Activated naive CD8-positive, alpha-beta T cell (primary cell): ENCODE data around the gene KCTD11.
"Not testable (repeated sequence)": the region's sequence is repeated elsewhere in the genome, so short reads cannot be mapped to it uniquely, and the experiment has no call there.

Experiments
- H3K27ac Mint-ChIP-seq: one replicate; pipeline ENCODE4 v1.8.0; 2021; ENCODE audit warnings: mixed read lengths
- H3K27me3 Mint-ChIP-seq: one replicate; pipeline ENCODE4 v1.8.0; 2021; ENCODE audit warnings: mixed read lengths
- H3K36me3 Mint-ChIP-seq: one replicate; pipeline ENCODE4 v1.8.0; 2021; ENCODE audit warnings: mixed read lengths
- H3K4me1 Mint-ChIP-seq: one replicate; pipeline ENCODE4 v1.8.0; 2021; ENCODE audit warnings: low read depth, mixed read lengths
- H3K4me3 Mint-ChIP-seq: one replicate; pipeline ENCODE4 v1.8.0; 2021; ENCODE audit warnings: mild to moderate bottlenecking, mixed read lengths
- H3K9me3 Mint-ChIP-seq: one replicate; pipeline ENCODE4 v1.8.0; 2021; ENCODE audit warnings: low read depth, mixed read lengths

Gene KCTD11

GRCh38 chr17:7329997-7330637 lies 21.8 kb upstream of the KCTD11 start:
- Mint-ChIP-seq H3K4me1 (peaks cover 48% of the 10 kb centered on the region), H3K27ac (peak overlapping the region; percentile 96), H3K36me3 (peaks cover 2% of the 10 kb centered on the region), H3K4me3 (peak overlapping the region; percentile 94), H3K27me3 (no peaks in the 10 kb centered on the region), H3K9me3 (no peaks in the 10 kb centered on the region)

DNA sequence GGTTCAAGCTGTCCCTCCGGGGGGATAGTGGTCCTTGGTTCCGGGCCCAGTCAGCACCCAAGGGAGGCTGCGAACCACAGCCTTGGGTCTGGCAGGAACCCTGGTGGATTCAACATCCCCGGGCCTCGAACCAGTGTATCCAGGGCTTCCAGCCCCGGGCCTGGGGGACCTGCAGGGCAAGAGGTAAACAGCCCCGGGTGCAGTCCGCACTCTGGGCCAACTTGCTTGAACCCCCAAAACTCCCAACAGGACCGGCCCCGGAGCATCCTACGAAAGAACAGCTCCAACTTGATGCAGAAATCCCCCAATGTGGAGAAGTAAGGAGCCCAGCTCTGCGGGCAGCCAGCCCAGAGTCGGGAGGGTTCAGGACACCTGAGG lies 21.3 kb upstream of the KCTD11 start:
- Mint-ChIP-seq H3K4me1 (peaks cover 54% of the 10 kb centered on the region), H3K36me3 (peaks cover 2% of the 10 kb centered on the region), H3K27ac (peak overlapping the region; percentile 96), H3K4me3 (peak overlapping the region; percentile 94), H3K9me3 (no peaks in the 10 kb centered on the region), H3K27me3 (no peaks in the 10 kb centered on the region)

GRCh38 chr17:7332111-7332510 lies 19.9 kb upstream of the KCTD11 start:
- no peaks in the 10 kb centered on the region for H3K9me3 Mint-ChIP-seq

DNA sequence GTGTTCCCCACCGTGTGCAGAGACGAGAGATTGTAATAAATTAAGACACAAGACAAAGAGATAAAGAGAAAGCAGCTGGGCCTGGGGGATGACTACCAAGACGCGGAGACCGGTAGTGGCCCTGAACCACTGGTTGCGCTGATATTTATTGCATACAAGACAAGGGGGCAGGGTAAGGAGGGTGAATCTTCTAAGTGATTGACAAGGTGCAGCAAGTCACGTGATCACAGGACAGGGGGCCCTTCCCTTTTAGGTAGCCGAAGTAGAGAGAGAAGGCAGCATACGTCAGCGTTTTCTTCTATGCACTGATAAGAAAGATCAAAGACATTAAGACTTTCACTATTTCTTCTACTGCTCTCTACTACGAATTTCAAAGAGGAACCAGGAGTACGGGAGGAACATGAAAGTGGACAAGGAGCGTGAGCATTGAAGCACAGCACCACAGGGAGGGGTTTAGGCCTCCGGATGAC lies 19.3 kb upstream of the KCTD11 start:
- Mint-ChIP-seq H3K27ac (peak overlapping the region; percentile 86), H3K4me1 (peaks cover 66% of the 10 kb centered on the region), H3K4me3 (peak overlapping the region; percentile 68)
- H3K9me3 Mint-ChIP-seq, H3K36me3 Mint-ChIP-seq, H3K27me3 Mint-ChIP-seq: not testable (repeated sequence)

More at GRCh38 chr17:7332111-7332510, 19.9 kb upstream of the KCTD11 start:
- Mint-ChIP-seq H3K27ac (peak overlapping the region; percentile 86), H3K4me3 (peak overlapping the region; percentile 68), H3K36me3 (peaks cover 2% of the 10 kb centered on the region), H3K27me3 (no peaks in the 10 kb centered on the region), H3K4me1 (peaks cover 63% of the 10 kb centered on the region)

GRCh38 chr17:7334938-7335538 lies 16.9 kb upstream of the KCTD11 start:
- peak overlapping the region; percentile 92 for H3K4me3 Mint-ChIP-seq
- no peaks in the 10 kb centered on the region for H3K27me3 Mint-ChIP-seq
- peaks cover 58% of the 10 kb centered on the region for H3K4me1 Mint-ChIP-seq
- H3K36me3 Mint-ChIP-seq, result peaks cover 3% of the 10 kb centered on the region
- peak overlapping the region; percentile 96 for H3K27ac Mint-ChIP-seq
- H3K9me3 Mint-ChIP-seq, result no peaks in the 10 kb centered on the region

DNA sequence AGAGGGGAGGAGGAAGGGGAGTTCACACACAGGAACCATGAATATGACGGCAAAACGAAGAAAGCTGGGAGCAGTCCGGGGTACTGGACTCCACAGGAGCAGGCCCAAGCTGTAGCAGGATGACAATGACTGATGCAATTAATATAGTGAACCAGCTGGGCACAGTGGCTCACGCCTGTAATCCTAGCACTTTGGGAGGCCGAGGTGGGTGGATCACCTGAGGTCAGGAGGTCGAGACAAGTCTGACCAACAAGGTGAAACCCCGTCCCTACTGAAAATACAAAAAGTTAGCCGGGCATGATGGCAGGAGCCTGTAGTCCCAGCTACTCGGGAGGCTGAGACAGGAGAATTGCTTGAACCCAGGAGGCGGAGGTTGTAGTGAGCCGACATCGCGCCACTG lies 16.2 kb upstream of the KCTD11 start:
- H3K4me3 Mint-ChIP-seq, result peak overlapping the region; percentile 92
- H3K4me1 Mint-ChIP-seq, result peaks cover 56% of the 10 kb centered on the region
- H3K36me3 Mint-ChIP-seq, H3K27me3 Mint-ChIP-seq, H3K9me3 Mint-ChIP-seq: not testable (repeated sequence)
- peak overlapping the region; percentile 96 for H3K27ac Mint-ChIP-seq

GRCh38 chr17:7336240-7337175 lies 15.5 kb upstream of the KCTD11 start, which contains the start of gene ACAP1:
ACAP1 (plus strand) TSS chr17:7336529; CDS start chr17:7336735, 206 bp downstream.
- Mint-ChIP-seq H3K4me3 (peak within 1 kb of the TSS; percentile 92), H3K27ac (peak within 1 kb of the TSS; percentile 96), H3K36me3 (peaks cover 5% of the 10 kb centered on the region), H3K27me3 (no peaks in the 10 kb centered on the region), H3K9me3 (no peaks in the 10 kb centered on the region), H3K4me1 (peaks cover 57% of the 10 kb centered on the region)

- Mint-ChIP-seq H3K4me3 (peak overlapping the region; percentile 92), H3K27ac (peak overlapping the region; percentile 96), H3K4me1 (peaks cover 52% of the 10 kb centered on the region)
- not testable (repeated sequence) for H3K9me3 Mint-ChIP-seq, H3K36me3 Mint-ChIP-seq, H3K27me3 Mint-ChIP-seq
These were observed 14.4 kb upstream of the KCTD11 start for GRCh38 chr17:7337600-7337999.

GRCh38 chr17:7340179-7340578 lies 11.8 kb upstream of the KCTD11 start:
- H3K9me3 Mint-ChIP-seq, result no peaks in the 10 kb centered on the region
- H3K36me3 Mint-ChIP-seq, result peaks cover 6% of the 10 kb centered on the region
- peaks cover 40% of the 10 kb centered on the region for H3K4me1 Mint-ChIP-seq
- H3K27me3 Mint-ChIP-seq, result no peaks in the 10 kb centered on the region
- H3K27ac Mint-ChIP-seq, result peak overlapping the region; percentile 58
- no peak overlapping the region for H3K4me3 Mint-ChIP-seq

DNA sequence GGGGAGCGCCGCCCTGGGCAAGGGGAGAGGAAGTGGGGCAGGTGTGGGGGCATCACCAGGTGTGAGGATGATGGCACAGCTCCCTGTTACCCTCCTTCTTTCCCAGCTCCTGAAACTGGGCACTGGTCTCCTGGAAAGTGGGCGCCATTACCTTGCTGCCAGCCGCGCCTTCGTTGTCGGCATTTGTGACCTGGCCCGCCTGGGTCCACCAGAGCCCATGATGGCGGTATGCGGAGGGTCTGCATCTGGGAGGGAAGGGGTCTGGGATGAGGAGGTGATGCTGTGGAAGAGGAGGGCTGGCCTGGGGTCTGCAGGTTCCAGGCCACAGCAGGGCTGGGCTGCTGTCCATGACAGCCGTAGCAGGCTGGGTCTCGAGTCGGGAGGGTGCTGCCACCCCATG lies 10.1 kb upstream of the KCTD11 start:
- no peaks in the 10 kb centered on the region for H3K27me3 Mint-ChIP-seq
- peaks cover 28% of the 10 kb centered on the region for H3K4me1 Mint-ChIP-seq
- peaks cover 6% of the 10 kb centered on the region for H3K36me3 Mint-ChIP-seq
- no peaks in the 10 kb centered on the region for H3K9me3 Mint-ChIP-seq
- peak overlapping the region; percentile 22 for H3K27ac Mint-ChIP-seq
- no peak overlapping the region for H3K4me3 Mint-ChIP-seq

DNA sequence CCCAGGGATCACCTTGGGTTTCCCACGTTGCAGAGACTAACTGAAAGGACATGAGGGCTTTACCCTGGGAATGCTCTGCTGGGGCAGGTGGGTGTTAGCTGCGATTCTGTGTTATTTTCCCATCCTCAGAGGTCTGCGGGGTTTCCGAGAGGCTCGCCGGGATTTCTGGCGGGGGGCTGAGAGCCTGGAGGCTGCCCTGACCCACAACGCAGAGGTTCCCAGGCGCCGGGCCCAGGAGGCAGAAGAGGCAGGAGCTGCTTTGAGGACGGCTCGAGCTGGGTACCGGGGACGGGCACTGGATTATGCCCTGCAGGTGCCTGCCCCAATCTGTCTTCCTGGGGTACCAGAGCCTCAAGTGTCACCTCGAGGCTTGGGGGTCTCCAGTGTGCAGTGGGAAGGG lies 8.7 kb upstream of the KCTD11 start:
- H3K36me3 Mint-ChIP-seq, result peaks cover 6% of the 10 kb centered on the region
- no peak overlapping the region for H3K4me3 Mint-ChIP-seq
- H3K9me3 Mint-ChIP-seq, result no peaks in the 10 kb centered on the region
- H3K27me3 Mint-ChIP-seq, result no peaks in the 10 kb centered on the region
- H3K4me1 Mint-ChIP-seq, result peaks cover 17% of the 10 kb centered on the region
- H3K27ac Mint-ChIP-seq, result peak overlapping the region; percentile 84

GRCh38 chr17:7346761-7347614 lies 5.0 kb upstream of the KCTD11 start:
- no peak overlapping the region for H3K27ac Mint-ChIP-seq
- H3K36me3 Mint-ChIP-seq, result no peaks in the 10 kb centered on the region
- H3K27me3 Mint-ChIP-seq, result no peaks in the 10 kb centered on the region
- no peaks in the 10 kb centered on the region for H3K9me3 Mint-ChIP-seq
- peaks cover 18% of the 10 kb centered on the region for H3K4me1 Mint-ChIP-seq
- no peak overlapping the region for H3K4me3 Mint-ChIP-seq

GRCh38 chr17:7347630-7348477 lies 4.1 kb upstream of the KCTD11 start:
- Mint-ChIP-seq H3K27ac (no peak overlapping the region), H3K4me1 (peaks cover 23% of the 10 kb centered on the region), H3K36me3 (no peaks in the 10 kb centered on the region), H3K27me3 (no peaks in the 10 kb centered on the region), H3K4me3 (no peak overlapping the region), H3K9me3 (no peaks in the 10 kb centered on the region)
